T-helper 17 cell (primary cell): ENCODE data around the gene C3orf70. TPM values are rescaled to one million over a fixed set of nuclear protein-coding genes. Genes with fewer than 3 reads are reported as not detected.

Experiments used
- ATAC-seq: fragments of 150-1000 bp; cut with Tn5 transposase; 2 replicates; pipeline ENCODE4 v1.10.0; 2021; ENCODE audit warnings: mild to moderate bottlenecking, moderate library complexity
- DNase-seq, 3 donors: peaks; one replicate each; pipeline versions ENCODE4 v3.0.0 to v3.0.0-alpha.2; 2020 to 2021
- H3K9me3 ChIP-seq: one replicate; pipeline ENCODE4 v1.7.0; 2013; ENCODE audit warnings: low read length, mild to moderate bottlenecking; ENCODE audit not compliant: control insufficient read depth, poor library complexity, severe bottlenecking
- H3K27ac Mint-ChIP-seq: one replicate; pipeline ENCODE4 v1.8.0; 2022; ENCODE audit warnings: mild to moderate bottlenecking, moderate library complexity, mixed read lengths
- H3K27me3 Mint-ChIP-seq: one replicate; pipeline ENCODE4 v1.8.0; 2022; ENCODE audit warnings: mixed read lengths
- H3K36me3 Mint-ChIP-seq: one replicate; pipeline ENCODE4 v1.8.0; 2022; ENCODE audit warnings: low read depth, mixed read lengths
- H3K4me1 Mint-ChIP-seq: one replicate; pipeline ENCODE4 v1.8.0; 2022; ENCODE audit warnings: mild to moderate bottlenecking, mixed read lengths
- H3K4me3 Mint-ChIP-seq: one replicate; pipeline ENCODE4 v1.8.0; 2022; ENCODE audit warnings: mild to moderate bottlenecking, moderate library complexity, mixed read lengths
- total RNA-seq, 4 donors: library from RNA in 2 of 4; stranded (reverse) in 2 of 4; gene quantifications; one replicate each; pipeline ENCODE4 v1.2.3 and lab custom pipeline; 2022 to 2026

The C3orf70 gene
- total RNA-seq (under 1 TPM in 1 of 2 donors, not detected in 1; 0.08 TPM), total RNA-seq (lab: John Stamatoyannopoulos, UW) (0 reads per million in 2 donors)

GRCh38 chr3:185152410-185153170 is at the start of gene C3orf70:
Gene C3orf70 (minus strand): TSS chr3:185153060. CDS start chr3:185152823, 237 bp downstream.
- ATAC-seq (peak; percentile 68), DNase-seq (no peak)
- Mint-ChIP-seq H3K36me3 (peaks cover 2% of the 10 kb centered on the region), H3K27me3 (peaks cover 38% of the 10 kb centered on the region), H3K4me1 (peaks cover 5% of the 10 kb centered on the region), H3K4me3 (peak within 1 kb of the TSS; percentile 76), H3K27ac (no peak within 1 kb of the TSS)
- no peaks in the 10 kb centered on the region for H3K9me3 ChIP-seq

GRCh38 chr3:185200639-185201038 is 47.8 kb upstream of the C3orf70 start:
- Mint-ChIP-seq H3K27ac (no peak overlapping the region), H3K36me3 (peaks cover 9% of the 10 kb centered on the region), H3K4me1 (no peaks in the 10 kb centered on the region), H3K4me3 (no peak overlapping the region), H3K27me3 (no peaks in the 10 kb centered on the region)
- ATAC-seq (no peak), DNase-seq (no peak)
- H3K9me3 ChIP-seq: no peaks in the 10 kb centered on the region

- Mint-ChIP-seq H3K36me3 (peaks cover 9% of the 10 kb centered on the region), H3K4me3 (no peak overlapping the region), H3K27ac (no peak overlapping the region), H3K4me1 (no peaks in the 10 kb centered on the region), H3K27me3 (no peaks in the 10 kb centered on the region)
- no peak for DNase-seq
- ATAC-seq: no peak
- H3K9me3 ChIP-seq: no peaks in the 10 kb centered on the region
Measured at GRCh38 chr3:185199671-185200070, 46.8 kb upstream of the C3orf70 start.

- Mint-ChIP-seq H3K4me3 (no peak overlapping the region), H3K4me1 (no peaks in the 10 kb centered on the region), H3K27ac (no peak overlapping the region), H3K27me3 (no peaks in the 10 kb centered on the region), H3K36me3 (peaks cover 9% of the 10 kb centered on the region)
- ATAC-seq: no peak
- H3K9me3 ChIP-seq: no peaks in the 10 kb centered on the region
- DNase-seq: no peak
Measured at GRCh38 chr3:185199206-185199605, 46.3 kb upstream of the C3orf70 start.

GRCh38 chr3:185197068-185197467 is 44.2 kb upstream of the C3orf70 start:
- Mint-ChIP-seq H3K27me3 (no peaks in the 10 kb centered on the region), H3K4me3 (no peak overlapping the region), H3K4me1 (no peaks in the 10 kb centered on the region), H3K27ac (no peak overlapping the region), H3K36me3 (peaks cover 7% of the 10 kb centered on the region)
- H3K9me3 ChIP-seq: no peaks in the 10 kb centered on the region
- ATAC-seq: no peak
- no peak for DNase-seq

GRCh38 chr3:185195652-185196051 is 42.8 kb upstream of the C3orf70 start:
- DNase-seq (no peak), ATAC-seq (no peak)
- Mint-ChIP-seq H3K4me3 (no peak overlapping the region), H3K27ac (no peak overlapping the region), H3K36me3 (peaks cover 4% of the 10 kb centered on the region), H3K27me3 (no peaks in the 10 kb centered on the region), H3K4me1 (no peaks in the 10 kb centered on the region)
- no peaks in the 10 kb centered on the region for H3K9me3 ChIP-seq

GRCh38 chr3:185188816-185189215 is 36.0 kb upstream of the C3orf70 start:
- H3K4me3 Mint-ChIP-seq: no peak overlapping the region

GRCh38 chr3:185187391-185187790 is 34.5 kb upstream of the C3orf70 start:
- no peak for DNase-seq
- no peak for ATAC-seq
- no peaks in the 10 kb centered on the region for H3K9me3 ChIP-seq
- Mint-ChIP-seq H3K4me1 (no peaks in the 10 kb centered on the region), H3K27me3 (peaks cover 6% of the 10 kb centered on the region), H3K27ac (no peak overlapping the region), H3K36me3 (no peaks in the 10 kb centered on the region), H3K4me3 (no peak overlapping the region)

More at GRCh38 chr3:185188816-185189215, 36.0 kb upstream of the C3orf70 start:
- H3K27ac Mint-ChIP-seq: no peak overlapping the region
- ATAC-seq (no peak), DNase-seq (no peak)
- peaks cover 2% of the 10 kb centered on the region for H3K36me3 Mint-ChIP-seq
- H3K9me3 ChIP-seq: no peaks in the 10 kb centered on the region
- H3K27me3 Mint-ChIP-seq: peaks cover 6% of the 10 kb centered on the region
- no peaks in the 10 kb centered on the region for H3K4me1 Mint-ChIP-seq

- no peaks in the 10 kb centered on the region for H3K36me3 Mint-ChIP-seq
- H3K9me3 ChIP-seq: no peaks in the 10 kb centered on the region
- peaks cover 6% of the 10 kb centered on the region for H3K4me1 Mint-ChIP-seq
- no peak for DNase-seq
- no peak overlapping the region for H3K27ac Mint-ChIP-seq
- H3K4me3 Mint-ChIP-seq: no peak overlapping the region
- peaks cover 20% of the 10 kb centered on the region for H3K27me3 Mint-ChIP-seq
- ATAC-seq: no peak
Measured at GRCh38 chr3:185176750-185177359, 24.0 kb upstream of the C3orf70 start.

- ATAC-seq (no peak), DNase-seq (no peak)
- no peak overlapping the region for H3K27ac Mint-ChIP-seq
- no peaks in the 10 kb centered on the region for H3K9me3 ChIP-seq
- peaks cover 23% of the 10 kb centered on the region for H3K27me3 Mint-ChIP-seq
- no peak overlapping the region for H3K4me3 Mint-ChIP-seq
- no peaks in the 10 kb centered on the region for H3K36me3 Mint-ChIP-seq
- H3K4me1 Mint-ChIP-seq: peaks cover 6% of the 10 kb centered on the region
Measured at GRCh38 chr3:185175370-185175987, 22.6 kb upstream of the C3orf70 start.

- no peak for DNase-seq
- H3K27me3 Mint-ChIP-seq: peaks cover 32% of the 10 kb centered on the region
- H3K9me3 ChIP-seq: no peaks in the 10 kb centered on the region
- H3K4me3 Mint-ChIP-seq: no peak overlapping the region
- H3K36me3 Mint-ChIP-seq: no peaks in the 10 kb centered on the region
- peaks cover 6% of the 10 kb centered on the region for H3K4me1 Mint-ChIP-seq
- H3K27ac Mint-ChIP-seq: no peak overlapping the region
- no peak for ATAC-seq
Measured at GRCh38 chr3:185172086-185173049, 19.5 kb upstream of the C3orf70 start.

- Mint-ChIP-seq H3K4me1 (no peaks in the 10 kb centered on the region), H3K4me3 (no peak overlapping the region), H3K27ac (no peak overlapping the region), H3K27me3 (peaks cover 48% of the 10 kb centered on the region), H3K36me3 (no peaks in the 10 kb centered on the region)
- H3K9me3 ChIP-seq: no peaks in the 10 kb centered on the region
- ATAC-seq (no peak), DNase-seq (no peak)
Measured at GRCh38 chr3:185164428-185165217, 11.8 kb upstream of the C3orf70 start.
